Type B pancreatic cell (in vitro differentiated cells): Measurements from ENCODE around the gene CYTH1. TPM values are rescaled to one million over a fixed set of nuclear protein-coding genes. Genes with fewer than 3 reads are reported as not detected.

Source experiments
- DNase-seq: peaks from one replicate; pipeline ENCODE4 v3.0.0; 2021; ENCODE audit warnings: mixed read lengths; ENCODE audit not compliant: unreplicated experiment; ENCODE audit errors: extremely low spot score
- H3K27ac Mint-ChIP-seq: 2 replicates; pipeline ENCODE4 v1.8.0; 2021; ENCODE audit warnings: mild to moderate bottlenecking, mixed read lengths
- H3K27me3 Mint-ChIP-seq: 2 replicates; pipeline ENCODE4 v1.8.0; 2021; ENCODE audit warnings: mixed read lengths
- H3K36me3 Mint-ChIP-seq: 2 replicates; pipeline ENCODE4 v1.8.0; 2021; ENCODE audit warnings: mixed read lengths
- H3K4me1 Mint-ChIP-seq: one replicate; pipeline ENCODE4 v1.8.0; 2021; ENCODE audit warnings: mixed read lengths; ENCODE audit not compliant: unreplicated experiment
- H3K4me3 Mint-ChIP-seq: 2 replicates; pipeline ENCODE4 v1.8.0; 2021; ENCODE audit warnings: mild to moderate bottlenecking, mixed read lengths
- H3K9me3 Mint-ChIP-seq: 2 replicates; pipeline ENCODE4 v1.8.0; 2021; ENCODE audit warnings: mixed read lengths
- CTCF ChIP-seq: fragments of 200-600 bp; sonication (generic); conservative IDR thresholded peaks from 2 replicates; pipeline ENCODE4 v1.5.0; 2021; ENCODE audit warnings: antibody characterized with exemption, mild to moderate bottlenecking
- total RNA-seq: library from RNA; stranded (reverse); gene quantifications from 2 replicates; pipeline ENCODE4 v1.2.1, GENCODE V29; 2021; ENCODE audit warnings: low replicate concordance

Gene CYTH1
- total RNA-seq, 1 donor from 2014 or later, result 30.3 TPM

GRCh38 chr17:78697554-78698343, 84.3 kb downstream of the CYTH1 start:
- H3K9me3 Mint-ChIP-seq, result no peaks in the 10 kb centered on the region
- H3K4me1 Mint-ChIP-seq, result no peaks in the 10 kb centered on the region
- DNase-seq, result no peak
- H3K27me3 Mint-ChIP-seq, result no peaks in the 10 kb centered on the region
- no peak overlapping the region for H3K27ac Mint-ChIP-seq
- peaks cover 33% of the 10 kb centered on the region for H3K36me3 Mint-ChIP-seq
- TF ChIP-seq CTCF, result no peak
- no peak overlapping the region for H3K4me3 Mint-ChIP-seq

GRCh38 chr17:78697122-78697521, 85.0 kb downstream of the CYTH1 start:
- no peak for TF ChIP-seq CTCF
- no peak for DNase-seq
- Mint-ChIP-seq H3K36me3 (peaks cover 34% of the 10 kb centered on the region), H3K27me3 (no peaks in the 10 kb centered on the region), H3K4me1 (no peaks in the 10 kb centered on the region), H3K9me3 (no peaks in the 10 kb centered on the region), H3K4me3 (no peak overlapping the region), H3K27ac (no peak overlapping the region)

GRCh38 chr17:78696016-78696982, 85.8 kb downstream of the CYTH1 start:
- Mint-ChIP-seq H3K36me3 (peaks cover 35% of the 10 kb centered on the region), H3K27ac (no peak overlapping the region), H3K4me1 (no peaks in the 10 kb centered on the region), H3K9me3 (no peaks in the 10 kb centered on the region), H3K4me3 (no peak overlapping the region), H3K27me3 (no peaks in the 10 kb centered on the region)
- DNase-seq, result no peak
- no peak for TF ChIP-seq CTCF

- TF ChIP-seq CTCF, result no peak
- Mint-ChIP-seq H3K9me3 (no peaks in the 10 kb centered on the region), H3K27ac (no peak overlapping the region), H3K4me1 (no peaks in the 10 kb centered on the region), H3K27me3 (no peaks in the 10 kb centered on the region), H3K36me3 (peaks cover 30% of the 10 kb centered on the region), H3K4me3 (no peak overlapping the region)
- no peak for DNase-seq
Observed at GRCh38 chr17:78694805-78695531, 87.1 kb downstream of the CYTH1 start.

GRCh38 chr17:78693346-78694083, 88.6 kb downstream of the CYTH1 start:
- Mint-ChIP-seq H3K9me3 (peaks cover 5% of the 10 kb centered on the region), H3K27ac (no peak overlapping the region)

More at GRCh38 chr17:78693346-78694083, 88.6 kb downstream of the CYTH1 start:
- DNase-seq, result no peak
- Mint-ChIP-seq H3K27me3 (no peaks in the 10 kb centered on the region), H3K36me3 (peaks cover 38% of the 10 kb centered on the region), H3K4me3 (no peak overlapping the region), H3K4me1 (no peaks in the 10 kb centered on the region)
- TF ChIP-seq CTCF, result no peak
